Upper lobe of left lung (tissue), 6 donors: ENCODE data around the gene LRRN4CL. TPM values are rescaled to one million over a fixed set of nuclear protein-coding genes. Genes with fewer than 3 reads are reported as not detected.
A peak's percentile ranks its signal among the peaks of the same experiment; 100 is the strongest.

Experiments
- ATAC-seq, 2 donors: fragments of 200-7000 bp; cut with Tn5 transposase; one replicate each; pipeline ENCODE4 v1.9.1; 2022; ENCODE audit warnings: mild to moderate bottlenecking in 2 of 2, moderate library complexity in 2 of 2; ENCODE audit not compliant: low FRiP score in 2 of 2
- DNase-seq, 2 donors: peaks; one replicate each; pipeline ENCODE4 v3.0.0-alpha.2; 2019 to 2020
- H3K27ac ChIP-seq, 4 donors: fragments of 200-600 bp; sonication (generic); one replicate each; pipeline ENCODE4 v1.5.1; 2016 to 2019
- H3K27me3 ChIP-seq, 4 donors: fragments of 200-600 bp; sonication (generic); one replicate each; pipeline ENCODE4 v1.5.1; 2017 to 2019
- H3K36me3 ChIP-seq, 4 donors: fragments of 200-600 bp; sonication (generic); one replicate each; pipeline ENCODE4 v1.5.1; 2016 to 2019
- H3K4me1 ChIP-seq, 4 donors: fragments of 200-600 bp; sonication (generic); one replicate each; pipeline ENCODE4 v1.5.1; 2018 to 2019
- H3K4me3 ChIP-seq, 4 donors: fragments of 200-600 bp; sonication (generic); one replicate each; pipeline ENCODE4 v1.5.1; 2017 to 2019; ENCODE audit warnings: mild to moderate bottlenecking in 2 of 4, moderate library complexity in 1 of 4
- H3K9me3 ChIP-seq, 4 donors: fragments of 200-600 bp; sonication (generic); one replicate each; pipeline ENCODE4 v1.5.1; 2018 to 2019
- CTCF ChIP-seq, 6 experiments: fragments of 450-650 bp in 4 of 6; fragments of 200-600 bp in 2 of 6; sonication (generic) in 2 of 6; IDR thresholded peaks; one replicate each; pipeline ENCODE4 v1.5.1; 2016 to 2019; ENCODE audit warnings: antibody characterized with exemption in 6 of 6
- EP300 ChIP-seq, 4 donors: sonication (generic); formaldehyde crosslinking; IDR thresholded peaks; one replicate each; pipeline ENCODE4 v1.5.1; 2017; ENCODE audit warnings: antibody characterized with exemption in 4 of 4, control low read depth in 2 of 4
- POLR2A ChIP-seq, 4 donors: fragments of 450-650 bp; IDR thresholded peaks; one replicate each; pipeline ENCODE4 v1.5.1; 2016 to 2017; ENCODE audit warnings: antibody characterized with exemption in 4 of 4, mild to moderate bottlenecking in 2 of 4
- POLR2AphosphoS5 ChIP-seq, 2 donors: sonication (generic); formaldehyde crosslinking; IDR thresholded peaks; one replicate each; pipeline ENCODE4 v1.5.1; 2017; ENCODE audit warnings: antibody characterized with exemption in 2 of 2
- WGBS, 2 donors: methylation state at CpG; one replicate each; pipeline ENCODE4 v1.1.5; 2017 to 2018; 5-methylcytosine and 5-hydroxymethylcytosine counted together
- total RNA-seq, 6 donors: library from RNA; depleted of rRNA in 4 of 6; stranded (reverse); fragments of >200 nt in 4 of 6; gene quantifications; one replicate each; pipeline versions ENCODE4 v1.1.0 to v1.2.1, GENCODE V29; 2016 to 2021
- donor health status: DM: no; HTN: no; CAD: no; lungs with moderate emphysema.
- donor health status: DM: no; HTN: yes; CAD: no; lungs with severe emphysema.

Gene LRRN4CL
- total RNA-seq, 6 donors from 2014 or later = 0.61 to 6.4 (median 1.8) TPM

- ATAC-seq (no peak), DNase-seq (no peak)
- no peaks in the 10 kb centered on the region for H3K27me3 ChIP-seq
- TF ChIP-seq POLR2AphosphoS5 (IDR thresholded peaks at IDR 0.05) = no peak
- TF ChIP-seq CTCF (IDR thresholded peaks at IDR 0.05) = no peak
- no peak for TF ChIP-seq POLR2A (IDR thresholded peaks at IDR 0.05)
- TF ChIP-seq EP300 (IDR thresholded peaks at IDR 0.05) = no peak
- 88 to 89% methylated on average over 6 of the region's 6 CpGs for WGBS, 2 donors
- no peak overlapping the region for H3K4me3 ChIP-seq
- no peaks in the 10 kb centered on the region for H3K9me3 ChIP-seq
- H3K36me3 ChIP-seq = peaks cover 33 to 69% (median 61%) of the 10 kb centered on the region in 4 donors
- H3K4me1 ChIP-seq = peaks cover 19 to 52% (median 31%) of the 10 kb centered on the region in 4 donors
- peak overlapping the region in 2 of 4 donors; percentile 39 to 70 for H3K27ac ChIP-seq
Measured at GRCh38 chr11:62712276-62712812, 23.0 kb upstream of the LRRN4CL start.

GRCh38 chr11:62710001-62710345 is 20.6 kb upstream of the LRRN4CL start:
- 62 to 66% methylated on average over 7 of the region's 7 CpGs for WGBS, 2 donors
- H3K36me3 ChIP-seq = peaks cover 11 to 45% (median 37%) of the 10 kb centered on the region in 4 donors
- DNase-seq (no peak), ATAC-seq (peak in 1 of 2 donors; percentile 1)
- H3K4me3 ChIP-seq = peak overlapping the region; percentile 44 to 66 (median 54)
- H3K4me1 ChIP-seq = peaks cover 36 to 65% (median 47%) of the 10 kb centered on the region in 4 donors
- H3K27ac ChIP-seq = peak overlapping the region; percentile 93 to 98 (median 95)
- TF ChIP-seq POLR2AphosphoS5 (IDR thresholded peaks at IDR 0.05) = no peak
- no peak for TF ChIP-seq EP300 (IDR thresholded peaks at IDR 0.05)
- no peak for TF ChIP-seq POLR2A (IDR thresholded peaks at IDR 0.05)
- no peak for TF ChIP-seq CTCF (IDR thresholded peaks at IDR 0.05)
- H3K27me3 ChIP-seq = no peaks in the 10 kb centered on the region
- no peaks in the 10 kb centered on the region for H3K9me3 ChIP-seq

GRCh38 chr11:62709247-62710000 is 20.1 kb upstream of the LRRN4CL start:
- Histone ChIP-seq H3K4me1 (peaks cover 37 to 61% (median 47%) of the 10 kb centered on the region in 4 donors), H3K36me3 (peaks cover 5 to 39% (median 32%) of the 10 kb centered on the region in 4 donors), H3K27me3 (no peaks in the 10 kb centered on the region), H3K9me3 (no peaks in the 10 kb centered on the region), H3K4me3 (peak overlapping the region; percentile 49 to 66 (median 54)), H3K27ac (peak overlapping the region; percentile 93 to 98 (median 95))
- DNase-seq (peak; percentile 90 to 99), ATAC-seq (peak; percentile 94)
- TF ChIP-seq POLR2AphosphoS5 (IDR thresholded peaks at IDR 0.05) = peak; percentile 73 to 87
- TF ChIP-seq CTCF (IDR thresholded peaks at IDR 0.05) = peak in 2 of 6 experiments; percentile 15 to 31
- peak in 3 of 4 donors; percentile 51 to 84 (median 77) for TF ChIP-seq POLR2A (IDR thresholded peaks at IDR 0.05)
- peak in 1 of 4 donors; percentile 29 for TF ChIP-seq EP300 (IDR thresholded peaks at IDR 0.05)
- 1% methylated on average over 44 to 47 of the region's 47 CpGs for WGBS, 2 donors

GRCh38 chr11:62708793-62709192 is 19.5 kb upstream of the LRRN4CL start:
- TF ChIP-seq CTCF (IDR thresholded peaks at IDR 0.05) (no peak), POLR2AphosphoS5 (IDR thresholded peaks at IDR 0.05) (no peak), POLR2A (IDR thresholded peaks at IDR 0.05) (no peak), EP300 (IDR thresholded peaks at IDR 0.05) (no peak)
- Histone ChIP-seq H3K36me3 (peaks cover 4 to 33% (median 25%) of the 10 kb centered on the region in 4 donors), H3K9me3 (no peaks in the 10 kb centered on the region), H3K4me1 (peaks cover 37 to 55% (median 42%) of the 10 kb centered on the region in 4 donors), H3K27ac (peak overlapping the region; percentile 93 to 98 (median 95)), H3K27me3 (no peaks in the 10 kb centered on the region), H3K4me3 (peak overlapping the region; percentile 49 to 66 (median 54))
- ATAC-seq (no peak), DNase-seq (peak in 1 of 2 donors; percentile 43)
- WGBS, 2 donors = 3% methylated on average over 7 of the region's 7 CpGs
